Cardiac fibroblast (primary cell): Measurements from ENCODE around the gene DNM1.

ENCODE experiments used
- DNase-seq, 2 donors: peaks; one replicate each; pipeline versions ENCODE4 v3.0.0 to v3.0.0-alpha.2; 2010; ENCODE audit warnings: low read depth in 2 of 2
- H3K4me3 ChIP-seq, 2 donors: replicated peaks in 1 of 2; 1 replicate in 1 of 2; 2 replicates in 1 of 2; pipeline ENCODE4 v1.5.1; 2011; ENCODE audit warnings: low read depth in 2 of 2, low read length in 2 of 2, mild to moderate bottlenecking in 2 of 2, moderate library complexity in 1 of 2
- CTCF ChIP-seq: IDR thresholded peaks from one replicate; pipeline ENCODE4 v1.5.1; 2011; ENCODE audit warnings: low read depth, mild to moderate bottlenecking, low read length, inconsistent platforms

DNM1 gene

DNA sequence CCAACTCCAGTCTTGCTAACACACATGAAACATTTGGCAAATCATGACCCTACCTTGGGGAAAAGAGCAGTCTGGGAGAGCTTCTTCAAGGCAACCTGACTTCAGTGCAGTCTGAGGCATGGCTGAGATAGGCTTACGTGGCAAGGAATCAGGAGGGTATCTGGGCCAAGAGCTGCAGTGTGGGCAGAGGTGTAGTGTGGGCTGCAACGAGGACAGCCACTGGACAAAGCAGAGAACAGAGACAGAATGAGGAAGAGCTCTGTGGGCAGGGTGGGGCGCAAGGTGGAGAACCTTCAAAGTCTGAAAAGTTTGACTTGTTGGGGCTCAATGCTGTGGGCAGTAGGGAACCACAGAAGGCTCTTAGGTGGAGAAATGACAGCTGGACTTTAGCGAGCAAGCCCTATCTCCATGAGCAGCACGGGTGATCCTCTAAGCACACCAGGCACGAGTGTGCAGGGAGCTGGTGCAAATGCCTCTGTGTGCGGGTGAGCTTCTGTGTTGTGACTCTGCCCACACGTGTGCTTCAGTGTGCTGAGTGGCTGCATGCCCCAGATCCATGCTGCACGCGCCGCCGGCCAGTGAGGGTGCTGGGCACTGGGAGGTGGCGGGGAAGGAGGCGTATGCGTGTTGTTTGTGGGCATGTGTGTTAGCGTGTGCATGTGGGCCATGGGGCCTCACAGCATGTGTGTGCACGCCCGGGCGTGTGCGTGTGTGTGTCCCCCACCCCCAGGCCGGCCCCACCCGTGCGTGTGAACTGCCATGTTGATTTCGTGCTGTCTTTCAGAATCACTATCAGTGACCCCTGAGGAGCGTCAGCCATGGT, 49.3 kb downstream of the DNM1 start:
- no peak for DNase-seq
- TF ChIP-seq CTCF = no peak
- no peak overlapping the region for H3K4me3 ChIP-seq

GRCh38 chr9:128253140-128253990, 50.2 kb downstream of the DNM1 start:
- DNase-seq = no peak
- no peak overlapping the region for H3K4me3 ChIP-seq
- no peak for TF ChIP-seq CTCF

- no peak overlapping the region for H3K4me3 ChIP-seq
- no peak for TF ChIP-seq CTCF
- no peak for DNase-seq
Observed at GRCh38 chr9:128253991-128254346, 50.8 kb downstream of the DNM1 start.

DNA sequence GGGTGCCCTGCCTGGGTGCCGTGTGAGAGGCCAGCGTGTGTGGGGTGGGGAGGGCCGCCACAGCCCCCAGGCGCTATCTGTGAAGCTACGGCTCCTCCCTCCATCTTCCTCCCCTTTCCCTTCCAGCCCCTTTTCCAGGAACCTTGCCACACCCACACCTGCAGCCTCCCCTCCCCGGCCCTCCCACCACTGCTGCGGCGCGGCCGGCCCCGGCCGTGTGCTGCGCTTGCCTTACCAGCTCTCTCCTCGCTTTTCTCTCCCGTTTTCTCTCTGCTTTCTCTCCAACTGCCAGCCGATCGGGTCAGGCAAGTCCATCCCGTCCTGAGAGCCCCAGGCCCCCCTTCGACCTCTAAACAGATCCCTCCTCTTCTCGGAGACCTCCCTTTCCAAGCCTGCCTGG, 51.2 kb downstream of the DNM1 start:
- TF ChIP-seq CTCF = no peak
- no peak overlapping the region for H3K4me3 ChIP-seq

GRCh38 chr9:128254855-128255759, 51.9 kb downstream of the DNM1 start:
- peak; percentile 91 for TF ChIP-seq CTCF
- peak; percentile 58 to 59 for DNase-seq
- no peak overlapping the region for H3K4me3 ChIP-seq

More for the DNA sequence above, 51.2 kb downstream of the DNM1 start:
- no peak for DNase-seq

- TF ChIP-seq CTCF = no peak
- no peak for DNase-seq
- H3K4me3 ChIP-seq = no peak overlapping the region
Observed at GRCh38 chr9:128257086-128257825, 54.1 kb downstream of the DNM1 start.
